HG03135 (cell line): ENCODE measurements around the gene TENM4.

ENCODE experiments used
- ATAC-seq: cut with Tn5 transposase; IDR thresholded peaks from one replicate; pipeline ENCODE4 v1.9.1; 2021; ENCODE audit warnings: mild to moderate bottlenecking, moderate library complexity; ENCODE audit not compliant: unreplicated experiment

TENM4 gene

GRCh38 chr11:79151396-79151795, 289.4 kb downstream of the TENM4 start:
- no peak for ATAC-seq

GRCh38 chr11:79150966-79151365, 289.9 kb downstream of the TENM4 start:
- ATAC-seq, result no peak

DNA sequence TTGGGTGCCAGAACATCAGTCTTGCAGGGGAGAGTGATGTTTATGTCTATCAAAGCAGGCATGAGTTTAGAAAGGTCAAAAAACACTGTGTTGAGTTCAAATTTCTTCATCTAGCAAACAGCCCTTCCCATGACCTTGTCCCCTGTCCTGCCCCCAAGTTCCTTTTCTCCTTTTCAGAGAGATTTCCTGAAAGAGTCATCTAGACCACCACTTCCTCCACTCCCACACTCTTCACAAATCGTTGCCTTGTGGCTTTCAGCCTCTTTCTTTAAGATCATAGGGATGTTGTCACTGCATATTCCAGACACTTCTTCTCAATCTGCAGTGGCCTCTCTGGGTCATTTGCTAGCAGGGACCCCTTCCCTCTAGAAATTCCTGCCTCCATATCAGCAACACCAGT, 290.5 kb downstream of the TENM4 start:
- no peak for ATAC-seq

- ATAC-seq, result no peak
Measured at GRCh38 chr11:79147731-79148130, 293.1 kb downstream of the TENM4 start.

DNA sequence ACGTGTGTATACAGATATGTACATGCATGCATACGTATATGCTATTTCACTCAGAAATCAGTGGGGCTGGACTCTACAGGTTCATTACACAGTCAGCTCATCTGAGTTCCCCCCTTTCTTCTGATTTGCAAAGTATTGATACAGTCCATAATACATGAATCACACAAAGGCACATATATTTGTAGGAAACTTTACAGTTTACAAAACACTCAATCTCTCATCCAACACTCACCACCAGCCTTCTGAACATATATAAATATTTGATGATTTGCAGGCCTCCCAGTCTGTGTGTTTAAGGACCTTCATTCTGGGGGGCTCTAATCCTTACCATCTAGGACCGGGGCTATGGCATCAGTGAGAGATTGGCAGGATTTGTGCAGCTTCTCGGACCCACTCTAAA, 293.8 kb downstream of the TENM4 start:
- no peak for ATAC-seq

DNA sequence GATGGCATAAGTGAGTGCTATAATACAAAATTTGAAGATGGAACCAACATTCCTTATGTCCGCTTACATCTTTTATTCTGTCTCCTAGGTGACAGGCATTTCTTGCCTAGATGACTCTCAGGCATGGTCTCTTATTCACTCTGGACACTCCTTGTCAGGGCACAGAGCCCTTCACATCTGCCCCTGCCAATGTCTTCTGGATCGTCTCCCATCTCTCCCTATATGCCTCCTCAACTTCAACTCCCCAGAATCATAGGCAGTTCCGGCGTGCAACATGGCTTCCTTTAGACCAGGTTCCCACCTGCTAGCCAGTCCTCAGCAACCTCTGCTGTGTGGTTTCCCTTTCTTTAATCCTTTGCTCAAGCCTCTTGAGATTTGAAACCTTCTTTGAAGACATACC, 300.9 kb downstream of the TENM4 start:
- ATAC-seq, result no peak

GRCh38 chr11:79129702-79130101, 311.1 kb downstream of the TENM4 start:
- ATAC-seq, result no peak

- ATAC-seq, result no peak
Measured at GRCh38 chr11:79128291-79128690, 312.5 kb downstream of the TENM4 start.

DNA sequence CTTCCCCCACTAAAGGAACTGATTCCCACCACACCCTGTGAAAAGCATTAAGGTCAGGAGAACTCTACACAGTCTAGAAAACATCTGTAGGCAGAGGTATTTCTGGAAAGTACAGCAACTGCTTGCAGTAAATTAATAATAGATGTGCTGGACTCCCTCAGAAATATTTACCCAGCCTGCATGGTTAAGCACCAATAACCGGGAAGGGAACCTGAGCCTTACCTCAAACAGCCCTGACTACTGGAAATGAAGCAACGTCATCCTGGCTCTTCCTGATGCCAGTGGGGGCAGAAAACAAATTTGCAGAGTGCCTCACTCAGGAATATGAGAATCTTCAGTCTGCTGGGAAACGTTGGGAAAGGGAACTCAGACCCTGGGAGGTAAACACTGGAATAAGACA, 318.1 kb downstream of the TENM4 start:
- no peak for ATAC-seq

DNA sequence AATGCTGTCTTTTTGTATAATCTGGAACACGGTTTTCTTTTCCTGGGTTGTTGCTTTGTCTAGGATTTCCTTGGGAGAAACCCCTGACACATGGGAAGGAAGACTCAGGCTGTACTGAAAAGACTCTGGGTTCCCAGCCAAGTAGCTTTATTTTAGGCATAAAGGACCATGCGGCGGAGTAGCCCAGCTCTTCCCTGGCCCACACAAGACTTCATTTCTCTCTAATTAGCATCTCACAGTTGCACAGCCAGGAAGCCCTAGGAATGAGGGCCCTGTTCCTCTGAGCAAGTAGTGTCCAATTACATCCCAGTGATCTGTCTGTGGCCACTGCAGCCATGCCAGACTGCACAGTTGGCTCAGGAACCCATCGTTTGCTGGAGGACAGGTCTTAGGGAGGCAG, 319.5 kb downstream of the TENM4 start:
- no peak for ATAC-seq

- ATAC-seq, result no peak
Measured at GRCh38 chr11:79119491-79120284, 321.1 kb downstream of the TENM4 start.

DNA sequence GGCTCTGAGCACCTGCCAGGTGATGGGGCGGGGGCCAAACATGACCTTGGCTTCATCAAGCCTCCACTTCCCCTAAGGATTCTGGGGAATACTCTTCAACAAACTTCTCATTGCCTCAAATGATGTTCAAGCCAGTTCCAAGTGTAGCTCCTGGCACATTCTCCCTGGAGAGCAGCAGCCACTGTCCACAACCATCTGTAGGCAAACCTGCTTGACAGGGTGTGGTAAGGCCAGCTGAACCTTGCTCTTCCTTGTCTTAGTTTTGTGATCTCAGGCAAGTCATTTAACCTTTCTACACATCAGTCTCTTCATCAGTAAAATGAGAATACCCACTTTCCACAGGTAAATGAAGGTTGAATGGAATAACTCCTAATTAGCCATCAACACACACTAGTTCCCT, 323.3 kb downstream of the TENM4 start:
- no peak for ATAC-seq

DNA sequence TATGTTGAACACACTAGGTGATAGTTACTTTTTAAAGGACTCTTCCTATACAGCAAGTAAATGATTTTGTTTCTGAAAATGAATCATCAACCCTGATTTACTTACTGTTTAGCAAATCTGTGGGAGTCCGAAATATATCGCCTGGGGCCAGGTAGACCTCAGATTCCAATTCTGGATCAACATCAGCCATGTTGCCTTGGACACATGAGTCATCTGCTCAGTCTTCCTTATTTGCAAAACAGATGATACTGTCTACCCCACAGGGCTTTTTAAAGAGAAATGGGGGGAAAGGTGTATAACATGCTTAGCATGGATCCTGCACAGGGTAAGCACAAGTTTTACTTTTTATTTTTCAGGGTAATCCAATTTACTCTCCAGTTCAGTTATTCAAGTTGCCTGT, 324.2 kb downstream of the TENM4 start:
- no peak for ATAC-seq

DNA sequence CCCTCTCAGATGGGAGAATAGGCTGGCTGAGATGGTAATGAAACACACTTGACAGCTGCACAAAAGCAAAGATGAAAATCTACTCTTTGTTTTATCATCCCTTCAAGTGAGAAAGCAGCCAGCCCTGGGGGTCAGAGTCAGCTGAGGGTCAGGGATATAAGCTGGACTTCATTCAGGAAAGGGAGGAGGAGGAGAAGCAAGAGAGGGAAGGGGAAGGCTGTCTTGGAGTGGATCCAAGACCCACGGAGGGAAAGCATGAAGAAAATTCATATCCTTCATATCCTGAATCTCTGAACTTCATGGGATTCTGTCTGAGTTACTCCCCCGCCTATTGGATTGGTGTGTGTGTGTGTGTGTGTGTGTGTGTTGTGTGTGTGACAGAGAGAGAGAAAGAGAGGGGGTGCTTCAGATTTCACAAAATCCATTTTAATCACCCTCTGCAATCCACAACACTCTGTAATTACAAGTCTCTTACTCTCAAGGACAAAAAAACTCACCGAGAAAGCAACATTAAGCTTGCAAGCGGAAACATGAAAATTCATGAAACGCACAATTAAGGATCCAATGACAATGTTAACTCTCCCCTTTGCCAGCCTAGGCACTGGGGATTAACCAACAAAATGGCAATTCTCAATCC, 327.7 kb downstream of the TENM4 start:
- no peak for ATAC-seq

DNA sequence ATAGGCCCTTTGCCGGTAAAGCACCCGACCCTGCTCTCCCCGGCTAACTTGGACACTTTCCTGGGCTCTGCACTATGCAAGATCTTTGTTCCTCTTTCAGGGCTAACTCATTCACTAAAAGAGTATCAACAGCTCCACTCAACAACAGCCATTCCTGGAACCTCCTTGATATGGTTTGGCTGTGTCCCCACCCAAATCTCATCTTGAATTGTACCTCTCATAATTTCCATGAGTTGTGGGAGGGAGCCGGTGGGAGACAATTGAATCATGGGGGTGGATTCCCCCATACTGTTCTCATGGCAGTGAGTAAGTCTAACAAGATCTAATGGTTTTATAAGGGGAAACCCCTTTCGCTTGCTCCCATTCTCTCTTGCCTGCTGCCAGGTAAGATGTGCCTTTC, 330.0 kb downstream of the TENM4 start:
- no peak for ATAC-seq

DNA sequence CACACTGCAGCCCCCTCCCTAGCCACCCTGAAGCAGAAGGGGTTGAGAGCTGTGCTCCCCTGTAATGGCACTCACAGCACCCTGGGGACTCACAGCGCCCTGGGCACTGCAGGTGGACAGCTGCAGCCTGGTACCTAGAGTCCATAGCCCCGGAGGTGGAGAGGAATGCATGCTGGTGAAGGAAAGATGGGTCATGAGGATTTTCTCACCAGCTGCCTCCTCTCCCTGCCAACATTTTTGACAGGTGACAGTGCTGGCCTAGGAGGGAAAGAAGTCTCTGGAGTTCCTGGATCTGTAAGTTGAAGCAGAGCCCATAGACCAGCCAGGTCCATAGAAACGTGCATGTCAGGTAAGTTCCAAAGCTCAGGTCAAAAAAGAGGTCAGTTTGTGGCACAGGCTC, 330.5 kb downstream of the TENM4 start:
- ATAC-seq, result no peak

- no peak for ATAC-seq
Measured at GRCh38 chr11:79108851-79109250, 332.0 kb downstream of the TENM4 start.

DNA sequence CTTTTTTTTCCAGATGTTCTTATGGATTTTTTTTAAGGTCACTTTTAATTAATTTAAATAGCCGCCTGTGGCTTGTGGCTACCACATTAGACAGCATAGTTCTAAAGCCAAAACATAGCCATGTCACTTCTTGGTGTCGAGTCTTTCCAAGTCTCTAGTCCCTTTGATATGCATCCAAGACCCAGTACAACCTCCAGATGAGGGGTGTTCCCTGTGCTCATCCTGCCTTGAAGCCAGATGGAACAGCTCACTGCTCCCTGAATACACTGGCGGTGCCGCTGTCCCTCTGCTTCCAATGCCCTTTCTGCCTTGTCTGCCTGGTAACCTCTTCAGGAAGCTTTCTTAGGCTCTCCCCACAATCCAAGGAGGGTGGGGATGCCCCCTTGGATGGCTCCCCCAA, 338.0 kb downstream of the TENM4 start:
- no peak for ATAC-seq

GRCh38 chr11:79101656-79102055, 339.2 kb downstream of the TENM4 start:
- ATAC-seq, result no peak

DNA sequence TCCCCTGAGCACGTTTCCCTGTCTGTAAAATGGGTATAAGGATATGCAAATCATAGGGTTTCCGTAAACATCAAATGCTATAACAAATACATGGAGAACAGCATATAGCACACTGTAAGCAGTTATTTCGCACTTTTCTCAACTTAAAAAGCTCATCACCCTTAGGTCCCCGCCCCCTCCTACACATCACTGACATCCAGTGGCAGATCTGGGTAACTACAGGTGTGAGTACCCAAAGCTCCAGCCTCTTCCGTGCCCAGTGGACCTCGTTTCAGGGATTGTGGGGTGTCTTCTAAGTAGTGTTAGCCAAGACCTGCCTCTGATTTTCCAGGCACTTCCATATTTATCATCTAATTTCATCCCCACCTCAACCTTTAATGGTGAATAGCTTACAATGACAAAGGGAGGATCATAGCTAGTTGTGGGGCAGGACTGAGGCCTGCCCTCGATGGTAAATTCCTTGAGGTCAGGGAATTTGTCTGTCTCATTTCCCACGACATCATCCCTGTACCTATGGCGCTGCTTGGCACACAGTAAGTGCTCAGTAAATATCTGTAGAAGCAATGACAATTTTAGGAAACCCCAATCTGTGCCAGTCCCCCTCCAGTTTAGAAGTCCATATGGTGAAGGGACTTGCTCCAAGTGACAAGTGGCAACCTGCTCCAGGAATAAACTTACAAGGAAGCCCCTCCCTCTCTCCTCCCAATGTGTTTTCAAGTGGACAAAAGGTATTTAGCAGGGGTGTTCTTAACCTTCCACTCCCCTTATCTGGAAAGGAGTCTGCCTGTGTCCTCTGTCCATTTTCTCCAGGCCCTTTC, 340.5 kb downstream of the TENM4 start:
- peak; percentile 77 for ATAC-seq

DNA sequence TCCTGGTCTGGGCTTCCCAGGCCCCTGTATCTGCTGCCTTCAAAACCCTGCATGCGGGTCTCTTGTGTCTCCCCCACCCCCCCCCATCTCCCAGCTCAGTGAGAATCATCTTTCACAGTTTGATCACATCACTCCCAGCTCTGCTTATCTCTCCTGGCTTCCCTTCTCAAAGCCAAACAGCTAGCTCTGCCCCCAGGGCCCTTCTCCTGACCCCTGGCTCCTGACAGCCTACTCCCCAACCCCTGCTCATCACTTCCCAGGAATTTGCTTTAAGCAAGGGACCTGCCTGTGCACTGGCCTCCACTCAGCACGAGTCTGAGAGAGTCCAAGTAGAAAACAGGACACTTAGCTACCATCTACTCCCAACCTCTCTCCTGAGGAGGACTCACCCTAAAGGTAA, 342.7 kb downstream of the TENM4 start:
- ATAC-seq, result no peak
